GM19351 (cell line): Measurements from ENCODE around the gene KCTD21.

Experiments used
- ATAC-seq: cut with Tn5 transposase; IDR thresholded peaks from one replicate; pipeline ENCODE4 v1.9.1; 2021; ENCODE audit warnings: mild to moderate bottlenecking, moderate library complexity; ENCODE audit not compliant: unreplicated experiment

The KCTD21 gene

DNA sequence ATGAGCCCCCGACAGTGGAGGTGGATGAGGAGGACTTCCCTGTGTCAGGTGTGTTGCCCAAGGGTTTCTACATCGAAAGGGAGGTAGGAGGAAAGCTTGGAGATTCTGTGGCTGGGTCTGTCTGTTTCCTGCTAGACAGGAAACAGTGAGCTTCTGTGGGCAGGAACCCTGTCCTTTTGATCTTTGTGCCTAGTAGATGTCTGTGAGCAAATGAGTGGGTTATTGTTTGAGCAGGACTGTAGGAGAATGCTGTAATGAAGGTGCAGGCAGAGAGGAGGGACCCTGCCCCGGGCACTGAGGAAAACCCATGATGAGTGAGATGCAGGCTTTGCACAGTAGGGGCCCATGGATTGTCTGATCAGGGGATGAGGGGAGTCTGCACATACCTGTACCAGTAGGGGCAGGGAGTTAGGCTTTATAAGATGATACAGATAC is 14.3 kb upstream of the KCTD21 start:
- ATAC-seq, result no peak

DNA sequence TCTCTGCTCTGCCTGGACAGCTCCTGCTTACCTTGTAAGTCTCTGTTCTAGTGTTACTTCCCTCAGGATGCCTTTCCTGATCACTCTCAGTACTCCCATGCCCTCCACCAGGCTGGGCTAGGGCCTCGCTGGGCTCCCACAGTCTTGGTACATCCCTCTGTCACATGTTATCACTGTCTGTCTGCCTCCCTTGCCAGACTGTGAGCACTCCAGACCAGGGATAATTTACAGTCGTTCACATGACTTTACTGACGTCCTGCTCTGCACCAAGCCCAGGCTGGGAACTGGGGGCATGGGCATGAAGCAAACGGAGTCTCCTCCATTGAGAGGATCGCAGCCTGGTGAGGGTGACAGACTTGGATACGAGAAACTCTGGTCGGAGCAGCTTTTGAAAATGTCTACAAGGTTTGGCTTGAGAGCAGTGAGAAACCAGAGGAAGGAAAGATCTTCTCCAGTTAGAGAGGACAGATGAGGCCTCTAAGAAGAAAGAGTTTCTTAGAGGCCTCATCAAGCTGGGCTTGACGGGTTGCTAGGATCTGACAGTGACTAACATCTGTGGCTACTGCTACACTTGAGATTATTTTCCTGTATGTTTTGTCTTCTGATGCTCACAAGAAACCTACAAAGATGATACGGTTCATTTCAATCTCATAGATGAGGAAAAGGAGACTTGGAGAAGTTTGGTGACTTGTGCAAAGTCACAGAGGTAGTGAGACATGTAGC is 12.8 kb upstream of the KCTD21 start:
- ATAC-seq, result no peak

DNA sequence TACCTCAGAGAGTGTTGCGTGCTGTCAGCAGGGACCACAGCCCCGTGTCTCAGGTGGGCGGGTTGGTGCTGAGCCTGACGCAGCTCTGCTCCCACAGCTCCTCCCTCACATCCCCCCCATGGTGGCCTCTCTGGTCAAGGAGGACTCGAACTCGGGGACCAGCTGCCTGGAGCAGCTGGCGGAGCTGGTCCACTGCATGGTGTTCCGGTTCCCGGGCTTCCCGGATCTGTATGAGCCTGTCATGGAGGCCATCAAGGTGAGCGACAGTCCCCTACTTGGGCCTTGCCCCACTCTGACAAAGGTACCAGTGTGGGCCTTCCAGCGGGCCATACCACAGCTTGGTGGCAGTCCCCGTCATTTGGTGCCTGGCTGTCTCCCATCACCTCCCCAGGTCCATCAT is 12.1 kb upstream of the KCTD21 start:
- ATAC-seq, result no peak

DNA sequence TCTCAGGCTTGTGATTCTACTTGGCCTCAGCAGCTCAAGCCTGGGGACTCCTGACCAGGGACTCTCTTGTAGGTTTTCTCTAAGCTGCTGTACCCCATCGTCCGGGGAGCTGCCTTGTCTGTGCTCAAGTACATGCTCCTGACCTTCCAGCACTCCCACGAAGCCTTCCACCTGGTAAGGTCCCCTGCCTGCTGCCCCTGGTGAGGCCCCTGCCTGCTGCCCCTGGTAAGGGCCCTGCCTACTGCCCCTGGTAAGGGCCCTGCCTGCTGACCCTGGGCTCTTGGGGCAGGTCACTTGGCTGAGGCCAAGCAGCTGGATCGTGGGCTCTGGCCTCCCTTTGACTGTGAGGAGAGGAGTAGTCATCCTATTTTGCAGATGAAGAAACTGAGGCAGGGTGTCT is 11.6 kb upstream of the KCTD21 start:
- ATAC-seq, result no peak

DNA sequence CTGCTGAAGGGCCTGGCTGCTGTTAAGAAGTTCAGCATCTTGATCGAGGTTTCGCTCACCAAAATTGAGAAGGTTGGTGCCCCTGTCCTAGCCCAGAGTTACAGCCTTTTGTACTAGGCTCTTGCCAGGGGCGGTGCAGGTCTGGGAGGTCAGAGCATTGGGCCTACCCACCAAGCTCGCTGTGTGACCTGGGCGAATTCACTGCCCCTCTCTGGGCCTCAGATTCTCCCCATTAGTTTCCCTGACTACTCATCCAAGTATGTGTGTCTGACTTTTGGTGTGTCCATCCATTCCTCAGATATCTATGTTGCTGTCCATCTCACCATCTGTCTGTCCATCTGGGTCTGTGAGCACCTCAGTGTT is 11.2 kb upstream of the KCTD21 start:
- ATAC-seq, result no peak

DNA sequence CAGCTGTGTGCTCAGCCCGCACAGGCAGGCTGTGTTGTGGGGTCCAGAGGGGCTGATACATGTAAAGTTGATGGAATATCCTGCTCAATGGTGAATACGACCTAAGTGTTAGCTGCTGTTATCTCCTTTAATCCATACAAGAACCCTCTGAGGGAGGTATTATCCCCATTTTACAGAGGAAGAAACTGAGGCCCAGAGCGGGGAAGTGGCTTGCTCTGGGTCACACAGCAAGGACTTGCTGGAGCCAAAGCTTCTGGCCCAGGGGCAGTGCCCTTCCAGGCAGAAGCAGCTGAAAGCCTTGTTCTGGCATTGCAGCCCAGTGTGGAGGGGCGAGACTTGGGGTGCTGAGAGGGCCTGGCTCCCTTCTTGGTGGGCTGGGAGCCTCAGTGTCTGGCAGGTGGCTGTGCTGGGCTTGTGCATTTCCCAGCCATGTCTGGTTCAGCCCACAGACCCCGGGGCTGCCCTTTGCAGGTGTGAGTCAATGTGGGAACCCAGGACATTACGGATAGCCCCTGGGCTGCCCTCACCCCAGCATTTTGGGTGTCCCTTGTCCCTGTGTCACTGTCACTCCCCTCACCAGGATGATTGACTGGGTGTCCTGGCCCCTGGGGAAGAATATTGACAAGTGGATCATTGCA is 10.7 kb upstream of the KCTD21 start:
- no peak for ATAC-seq

DNA sequence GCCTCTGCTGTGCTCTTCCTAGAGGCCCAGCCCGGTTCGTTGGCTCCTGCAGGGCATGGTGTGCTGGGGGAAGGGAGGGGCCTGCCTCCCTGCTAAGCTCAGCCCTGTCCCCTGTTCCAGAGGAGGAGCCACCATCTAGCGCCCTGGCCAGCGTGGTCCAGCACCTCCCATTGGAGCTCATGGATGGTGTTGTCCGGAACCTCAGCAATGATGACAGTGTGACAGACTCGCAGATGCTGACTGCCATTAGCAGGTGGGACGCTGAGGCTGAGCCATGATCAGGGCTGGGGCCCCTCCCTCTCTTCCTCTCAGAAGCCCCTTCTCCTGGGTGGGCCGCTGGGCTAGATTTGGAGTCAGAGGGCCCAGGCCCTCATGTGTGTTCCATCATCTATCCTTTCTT is 9.4 kb upstream of the KCTD21 start:
- ATAC-seq, result no peak

DNA sequence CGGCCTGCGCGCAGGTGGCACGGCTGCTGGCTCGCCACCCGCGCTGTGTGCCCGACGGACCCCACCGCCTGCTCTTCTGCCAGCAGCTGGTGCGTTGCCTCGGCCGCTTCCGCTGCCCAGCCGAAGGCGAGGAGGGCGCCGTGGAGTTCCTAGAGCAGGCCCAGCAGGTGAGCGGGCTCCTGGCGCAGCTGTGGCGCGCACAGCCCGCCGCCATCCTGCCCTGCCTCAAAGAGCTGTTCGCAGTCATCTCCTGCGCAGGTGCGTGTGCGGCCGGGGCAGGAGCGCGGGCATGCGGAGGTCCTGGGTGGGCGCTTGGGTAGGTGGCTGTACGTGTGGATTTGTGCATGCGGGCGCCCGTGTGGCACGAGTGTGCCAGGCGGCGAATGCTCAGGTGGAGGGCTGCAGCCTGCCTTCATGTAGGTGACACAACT is 8.2 kb upstream of the KCTD21 start:
- ATAC-seq, result no peak

DNA sequence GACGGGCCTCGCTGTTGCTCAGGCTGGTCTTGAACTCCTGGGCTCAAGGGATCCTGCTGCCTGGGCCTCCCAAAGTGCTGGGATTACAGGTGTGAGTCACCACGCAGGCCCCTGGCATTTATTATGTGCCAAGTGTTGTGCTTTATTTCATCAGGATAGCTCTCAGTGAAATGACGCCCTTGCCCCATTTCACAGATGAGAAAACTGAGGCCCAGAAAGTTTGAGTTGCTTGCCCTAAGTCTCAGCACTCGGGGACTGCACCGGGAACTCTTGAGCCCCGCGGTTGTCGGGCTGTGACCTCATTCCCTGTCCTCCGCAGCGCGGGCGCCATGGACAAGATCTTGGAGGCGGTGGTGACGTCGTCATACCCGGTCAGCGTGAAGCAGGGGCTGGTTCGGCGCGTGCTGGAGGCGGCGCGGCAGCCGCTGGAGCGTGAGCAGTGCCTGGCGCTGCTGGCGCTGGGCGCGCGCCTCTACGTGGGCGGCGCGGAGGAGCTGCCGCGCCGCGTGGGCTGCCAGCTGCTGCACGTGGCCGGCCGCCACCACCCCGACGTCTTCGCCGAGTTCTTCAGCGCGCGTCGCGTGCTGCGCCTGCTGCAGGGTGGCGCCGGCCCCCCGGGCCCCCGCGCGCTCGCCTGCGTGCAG is 7.6 kb upstream of the KCTD21 start:
- no peak for ATAC-seq

DNA sequence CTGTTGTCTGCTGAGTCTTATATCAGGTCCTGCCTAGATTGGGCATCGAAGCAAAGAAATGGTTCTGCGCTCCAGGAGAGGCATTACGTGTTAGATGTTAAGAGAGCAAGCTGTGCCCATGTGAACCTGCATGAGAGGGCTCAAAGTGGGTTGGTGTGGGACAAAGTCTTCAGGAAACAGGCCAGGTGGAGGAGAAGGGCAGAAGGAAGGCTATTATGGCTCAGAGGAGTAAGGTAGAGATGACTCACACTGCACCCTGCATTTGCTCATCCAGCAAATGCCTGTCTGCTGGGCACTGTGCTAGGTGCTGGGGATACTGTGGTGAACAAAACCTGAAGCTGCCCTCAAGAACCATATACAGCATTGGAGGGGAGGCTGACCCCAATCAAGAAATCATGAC is 6.1 kb upstream of the KCTD21 start:
- no peak for ATAC-seq

DNA sequence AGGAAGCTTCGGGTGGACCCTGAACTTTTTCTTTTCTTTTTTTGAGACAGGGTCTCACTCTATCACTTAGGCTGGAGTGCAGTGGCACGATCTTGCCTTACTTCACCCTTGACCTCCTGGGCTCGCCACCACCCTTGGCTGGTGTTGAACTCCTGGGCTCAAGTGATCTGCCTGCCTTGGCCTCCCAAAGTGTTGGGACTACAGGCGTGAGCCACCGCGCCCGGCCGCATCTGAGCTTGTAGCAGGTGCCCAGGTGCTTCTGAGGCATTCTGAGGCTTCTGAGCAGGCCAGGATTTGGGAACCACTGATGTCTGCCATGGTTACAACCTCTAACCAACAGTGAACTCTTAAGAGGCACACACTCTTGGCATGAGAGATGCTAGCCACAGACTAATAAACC is 5.4 kb upstream of the KCTD21 start:
- ATAC-seq, result no peak

DNA sequence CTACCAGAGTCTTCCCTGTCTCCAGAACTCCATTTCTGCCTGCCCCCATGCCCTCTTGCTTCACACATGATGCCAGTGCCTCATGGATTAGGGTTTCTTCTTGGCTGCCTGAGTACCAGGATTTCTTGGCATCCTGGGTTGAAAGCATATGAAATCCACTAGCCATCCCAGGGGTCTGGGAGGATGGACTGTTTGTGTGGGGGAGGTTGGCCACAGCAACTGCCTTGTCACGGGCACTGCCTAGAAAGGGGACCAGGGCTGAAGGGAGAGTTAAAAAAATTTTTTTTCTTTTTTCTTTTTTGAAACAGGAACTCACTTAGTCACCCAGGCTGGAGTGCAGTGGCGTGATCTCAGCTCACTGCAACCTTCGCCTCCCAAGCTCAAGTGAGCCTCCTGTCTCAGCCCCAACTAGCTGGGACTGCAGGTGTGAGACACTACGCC is 4.5 kb upstream of the KCTD21 start:
- no peak for ATAC-seq

DNA sequence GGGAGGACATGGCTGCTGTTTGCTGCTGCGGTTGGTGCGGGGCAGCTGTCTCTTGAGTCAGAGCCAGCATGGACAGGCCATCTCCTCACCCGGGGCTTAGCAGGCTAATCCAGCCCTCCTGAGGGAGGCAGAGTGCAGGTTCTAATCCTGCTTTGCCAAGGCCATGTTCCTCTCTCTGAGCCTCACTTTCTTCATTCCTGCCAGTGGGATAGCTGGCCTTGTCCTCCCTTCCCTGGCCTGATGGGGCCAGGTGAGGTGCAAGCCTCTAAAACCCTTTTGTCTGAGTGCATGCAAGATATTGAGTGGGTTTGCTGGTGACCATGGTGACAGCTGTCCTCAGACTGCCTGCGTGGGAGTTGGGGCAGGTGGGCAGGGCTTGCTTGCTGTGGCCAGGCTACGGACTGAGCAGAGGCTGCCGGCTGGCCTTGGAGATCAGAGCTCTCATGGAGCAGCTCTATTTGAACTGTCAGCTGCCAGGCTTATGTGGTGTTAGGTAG is 3.8 kb upstream of the KCTD21 start:
- ATAC-seq, result no peak

DNA sequence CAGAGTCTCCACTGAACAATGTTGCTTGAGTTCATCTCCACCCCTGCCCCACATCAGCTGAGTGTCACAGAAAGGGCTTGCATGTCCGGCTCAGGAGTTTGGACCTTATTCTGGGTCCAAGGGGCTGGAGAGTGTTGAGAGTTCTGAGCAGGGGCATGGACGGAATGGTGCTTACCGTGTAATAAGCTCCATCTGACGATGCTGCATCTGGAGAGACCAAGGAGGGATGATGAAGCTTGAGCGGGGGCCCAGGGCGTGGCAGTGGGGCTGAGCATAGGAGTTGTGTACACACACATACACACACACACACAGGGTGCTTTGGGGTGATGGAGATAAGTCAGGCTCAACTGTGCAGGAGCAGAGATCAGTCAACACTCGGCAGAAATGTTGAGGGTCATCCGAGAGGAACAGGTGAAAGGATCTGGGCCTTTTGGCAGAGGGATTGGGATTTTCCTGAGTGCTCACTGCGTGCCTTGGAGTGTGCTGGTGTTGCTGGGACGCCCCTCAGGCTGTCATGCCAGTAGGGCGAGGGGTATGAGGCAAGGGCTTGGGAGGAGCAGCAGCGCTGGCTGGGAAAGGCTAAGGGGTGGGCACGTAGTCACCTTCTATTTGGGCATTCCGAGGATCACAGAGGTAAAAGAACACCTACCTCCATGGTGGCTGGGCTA is 2.6 kb upstream of the KCTD21 start:
- ATAC-seq, result no peak

DNA sequence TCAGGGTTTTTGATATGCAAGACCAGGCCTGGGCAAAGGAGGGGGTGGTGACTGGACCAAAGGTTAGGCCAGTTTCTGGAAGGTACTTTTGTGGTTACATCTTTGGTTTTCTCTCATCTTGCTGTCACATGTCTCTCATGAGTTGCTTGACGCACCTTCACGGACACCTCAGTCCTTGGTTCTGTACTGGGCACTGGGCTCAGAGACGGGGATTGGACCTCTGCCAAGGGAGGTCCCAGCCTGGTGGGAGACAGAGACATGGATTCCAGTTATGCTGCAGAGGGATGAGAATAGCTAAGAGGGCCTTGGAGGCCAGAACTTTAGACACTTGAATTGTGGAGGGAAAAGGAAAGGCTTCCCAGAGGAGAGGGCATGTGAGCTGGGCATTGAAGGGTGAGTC is 1.9 kb upstream of the KCTD21 start:
- ATAC-seq, result no peak

DNA sequence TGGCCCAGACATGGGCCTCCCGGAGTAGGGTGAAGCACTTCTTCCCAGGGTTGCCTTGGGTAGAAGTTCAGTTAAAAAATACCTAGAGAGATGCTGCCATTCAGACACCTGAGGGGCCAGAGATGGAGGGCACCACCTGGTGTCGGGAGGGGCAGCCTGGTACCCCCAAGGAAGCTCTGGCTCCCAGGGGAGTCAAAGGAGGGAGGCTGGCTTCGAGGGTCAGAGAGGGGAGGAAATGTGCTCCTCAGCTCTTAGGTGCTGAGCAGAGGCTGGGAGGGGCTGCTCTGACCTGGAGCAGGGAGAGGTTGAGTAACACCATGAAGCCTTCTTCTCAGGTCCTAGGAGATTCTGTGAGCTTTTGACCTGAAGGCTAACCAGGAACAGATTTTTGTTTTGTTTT is 1.4 kb upstream of the KCTD21 start:
- ATAC-seq, result no peak

DNA sequence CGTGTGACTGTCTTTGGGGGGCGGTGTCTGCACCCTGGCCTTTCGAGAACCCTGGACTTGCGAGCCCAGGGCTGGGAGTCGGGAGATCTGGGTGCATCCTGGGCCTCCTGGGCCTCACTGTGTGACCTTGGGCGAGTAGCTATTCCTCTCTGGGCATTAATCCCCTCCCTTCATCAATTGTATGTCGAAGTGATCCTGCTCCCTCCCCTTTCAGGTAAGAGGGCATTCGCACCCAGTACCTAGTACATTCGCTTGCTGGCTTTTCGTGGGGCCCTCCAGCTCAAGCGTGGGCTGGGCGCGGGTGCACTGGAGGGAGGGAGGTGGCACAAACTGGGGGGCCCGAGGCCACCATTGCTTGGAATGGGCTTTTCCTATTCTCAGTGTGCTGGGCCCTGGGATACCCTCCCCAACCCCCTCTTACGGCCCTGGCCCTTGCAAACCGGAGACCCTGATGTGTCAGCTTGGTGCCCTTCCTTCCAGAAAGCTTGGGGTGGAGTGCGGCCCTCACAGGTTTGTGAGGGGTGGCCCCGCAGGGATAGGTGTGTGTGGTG is 823 bp upstream of the KCTD21 start:
- ATAC-seq, result no peak

DNA sequence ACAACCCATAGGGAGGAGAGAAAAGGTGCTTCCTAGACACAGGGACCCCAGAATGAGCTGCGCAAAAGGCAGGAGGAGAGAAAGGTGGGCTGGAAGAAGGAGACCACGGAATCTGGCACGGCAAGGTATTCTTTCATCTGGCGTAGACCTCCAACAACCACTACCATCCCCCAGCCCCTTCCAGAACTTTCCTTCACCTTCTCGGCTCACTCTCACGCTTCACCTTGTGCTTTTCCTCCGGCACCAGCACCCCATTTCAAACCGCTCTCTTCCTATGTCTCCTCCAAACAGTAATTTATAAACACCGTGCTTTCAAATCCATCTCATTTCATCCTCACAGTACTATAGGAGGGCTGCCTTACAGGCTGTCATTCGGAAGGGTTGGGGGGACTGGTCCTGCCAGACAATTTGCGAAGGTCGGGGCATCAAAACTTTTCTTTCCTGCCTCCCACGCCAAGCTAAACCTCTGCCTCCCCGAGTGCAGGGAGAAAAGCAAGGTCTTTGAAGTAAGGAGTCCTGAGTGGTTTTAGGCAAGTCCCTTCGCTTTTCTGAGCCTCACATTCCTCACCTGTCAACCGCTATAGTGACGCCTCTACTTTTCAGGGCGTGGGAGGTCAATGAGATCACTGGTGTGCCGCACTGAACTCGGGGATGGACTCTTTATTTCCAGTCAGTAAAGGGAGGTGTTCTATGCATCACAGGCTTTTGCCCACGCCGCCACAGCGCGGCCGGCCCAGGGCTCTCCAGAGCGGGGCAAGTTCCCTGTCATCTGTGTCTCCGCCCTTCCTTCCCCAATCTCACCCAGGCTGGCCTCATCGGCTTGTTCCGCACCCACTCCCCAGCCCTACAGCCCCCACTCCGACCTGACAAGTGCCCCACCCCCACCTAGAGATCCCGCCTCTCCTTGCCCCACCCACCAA is 800 bp downstream of the KCTD21 start:
- ATAC-seq, result peak; percentile 29

DNA sequence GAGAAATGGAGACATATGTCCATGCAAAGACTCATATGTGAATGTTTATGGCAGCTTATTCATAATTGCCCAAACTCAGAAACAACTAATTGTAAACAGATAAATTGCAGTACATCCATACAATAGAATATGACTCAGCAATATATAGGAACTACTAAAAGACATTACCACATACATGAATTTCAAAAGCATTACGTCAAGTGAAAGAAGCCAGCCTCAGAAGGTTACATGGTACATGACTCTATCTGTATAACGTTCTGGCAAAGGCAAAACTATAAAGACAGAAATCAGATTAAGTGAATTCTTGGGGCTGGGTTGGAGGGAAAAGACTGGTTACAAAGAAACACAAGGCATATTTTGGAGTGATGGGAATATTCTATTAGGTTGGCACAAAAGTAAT is 7.2 kb downstream of the KCTD21 start:
- ATAC-seq, result no peak

DNA sequence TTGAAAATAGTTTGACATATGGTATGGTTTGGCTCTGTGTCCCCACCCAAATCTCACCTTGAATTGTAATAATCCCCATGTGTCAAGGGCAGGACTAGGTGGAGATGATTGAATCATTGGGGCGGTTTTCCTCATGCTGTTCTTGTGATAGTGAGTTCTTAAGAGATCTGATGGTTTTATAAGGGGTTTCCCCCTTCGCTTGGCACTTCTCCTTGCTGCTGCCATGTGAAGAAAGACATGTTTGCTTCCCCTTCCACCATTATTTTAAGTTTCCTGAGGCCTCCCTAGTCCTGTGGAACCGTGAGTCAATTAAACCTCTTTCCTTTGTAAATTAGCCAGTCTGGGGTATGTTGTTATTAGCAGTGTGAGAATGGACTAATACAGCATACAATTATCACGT is 7.7 kb downstream of the KCTD21 start:
- ATAC-seq, result no peak
